SU-DHL-6 (cell line): ENCODE measurements around the gene C1orf35.

Experiments
- H2AFZ ChIP-seq: fragments of 200-600 bp; sonication (generic); 2 replicates; pipeline ENCODE4 v1.6.1; 2014; ENCODE audit warnings: low read depth, mild to moderate bottlenecking, moderate library complexity, mixed read lengths, antibody characterized with exemption, low read length; ENCODE audit not compliant: severe bottlenecking
- H3F3A ChIP-seq: fragments of 200-600 bp; shearing (Covaris generic); 2 replicates; pipeline ENCODE4 v1.6.0; 2016; ENCODE audit warnings: antibody characterized with exemption, mild to moderate bottlenecking; ENCODE audit not compliant: insufficient read depth
- H3K27ac ChIP-seq: fragments of 200-600 bp; sonication (generic); 2 replicates; pipeline ENCODE4 v1.5.1; 2016; ENCODE audit warnings: low read depth, mild to moderate bottlenecking, low read length, moderate library complexity, mixed read lengths
- H3K27me3 ChIP-seq: fragments of 200-600 bp; sonication (generic), shearing (Covaris generic); 2 replicates; pipeline ENCODE4 v1.6.0; 2014; ENCODE audit warnings: mild to moderate bottlenecking, low read length
- H3K36me3 ChIP-seq: fragments of 200-600 bp; sonication (generic); 2 replicates; pipeline ENCODE4 v1.6.1; 2014; ENCODE audit warnings: mild to moderate bottlenecking, low read length, mixed read lengths
- H3K4me2 ChIP-seq: fragments of 300-600, 200-600 bp; shearing (Covaris generic), sonication (generic); 2 replicates; pipeline ENCODE4 v1.6.0; 2014; ENCODE audit warnings: low read length, low read depth, mild to moderate bottlenecking; ENCODE audit not compliant: poor library complexity, severe bottlenecking
- H3K4me3 ChIP-seq: fragments of 200-600 bp; sonication (generic); 2 replicates; pipeline ENCODE4 v1.5.1; 2014; ENCODE audit warnings: antibody characterized with exemption, low read length, mild to moderate bottlenecking, mixed read lengths; ENCODE audit not compliant: insufficient read depth, poor library complexity, severe bottlenecking
- H3K79me2 ChIP-seq: fragments of 200-600 bp; sonication (generic); 2 replicates; pipeline ENCODE4 v1.6.1; 2014; ENCODE audit warnings: mild to moderate bottlenecking, low read length, moderate library complexity; ENCODE audit not compliant: insufficient read depth
- H3K9ac ChIP-seq: fragments of 200-600 bp; sonication (generic); 2 replicates; pipeline ENCODE4 v1.7.0; 2014; ENCODE audit warnings: mild to moderate bottlenecking, low read length
- H3K9me2 ChIP-seq: fragments of 200-600 bp; sonication (generic); replicated peaks from 2 replicates; pipeline ENCODE4 v1.6.1; 2014; ENCODE audit warnings: low read length; ENCODE audit not compliant: insufficient read depth
- H3K9me3 ChIP-seq: fragments of 200-600 bp; sonication (generic); 2 replicates; pipeline ENCODE4 v1.6.1; 2014; ENCODE audit warnings: low read length, mixed read lengths; ENCODE audit not compliant: insufficient read depth
- H4K20me1 ChIP-seq: fragments of 200-600 bp; sonication (generic); 2 replicates; pipeline ENCODE4 v1.6.1; 2014; ENCODE audit warnings: low read depth, mild to moderate bottlenecking, antibody characterized with exemption, low read length, moderate library complexity, mixed read lengths
- CTCF ChIP-seq: fragments of 200-600 bp; sonication (generic); IDR thresholded peaks from one replicate; pipeline ENCODE4 v1.5.1; 2017; ENCODE audit warnings: antibody characterized with exemption, mild to moderate bottlenecking, low read length, moderate library complexity; ENCODE audit not compliant: insufficient read depth, poor library complexity, severe bottlenecking
- EZH2phosphoT487 ChIP-seq: fragments of 200-600 bp; sonication (generic), shearing (Covaris generic); conservative IDR thresholded peaks from 2 replicates; pipeline ENCODE4 v1.6.1; 2018; ENCODE audit warnings: mild to moderate bottlenecking, antibody characterized with exemption, low read length, moderate library complexity, mixed read lengths

C1orf35 gene

GRCh38 chr1:228090613-228091081, 12.5 kb downstream of the C1orf35 start:
- Histone ChIP-seq H4K20me1 (peaks cover 40% of the 10 kb centered on the region), H3K79me2 (peaks cover 100% of the 10 kb centered on the region), H3K9ac (no peak overlapping the region), H3K27me3 (no peaks in the 10 kb centered on the region), H3K36me3 (peaks cover 37% of the 10 kb centered on the region), H3F3A (no peaks in the 10 kb centered on the region), H3K4me2 (no peak overlapping the region), H2AFZ (no peak overlapping the region), H3K4me3 (no peak overlapping the region), H3K9me2 (no peaks in the 10 kb centered on the region), H3K27ac (no peak overlapping the region), H3K9me3 (peaks cover 20% of the 10 kb centered on the region; the same call in 1 of the 2 replicates)
- no peak for TF ChIP-seq EZH2phosphoT487
- no peak for TF ChIP-seq CTCF

- Histone ChIP-seq H2AFZ (no peak overlapping the region), H4K20me1 (peaks cover 40% of the 10 kb centered on the region), H3K27me3 (no peaks in the 10 kb centered on the region), H3K36me3 (peaks cover 32% of the 10 kb centered on the region), H3K9ac (no peak overlapping the region), H3K4me3 (no peak overlapping the region), H3K4me2 (no peak overlapping the region), H3F3A (no peaks in the 10 kb centered on the region), H3K79me2 (peaks cover 100% of the 10 kb centered on the region), H3K27ac (no peak overlapping the region), H3K9me3 (peaks cover 16% of the 10 kb centered on the region; the same call in 1 of the 2 replicates), H3K9me2 (no peaks in the 10 kb centered on the region)
- TF ChIP-seq CTCF, result no peak
- no peak for TF ChIP-seq EZH2phosphoT487
Observed at GRCh38 chr1:228089519-228090380, 13.4 kb downstream of the C1orf35 start.

- Histone ChIP-seq H3K27ac (no peak overlapping the region), H3K4me2 (no peak overlapping the region), H3K36me3 (peaks cover 24% of the 10 kb centered on the region; the same call in 1 of the 2 replicates), H3K9me3 (peaks cover 7% of the 10 kb centered on the region; the same call in 1 of the 2 replicates), H3K4me3 (no peak overlapping the region), H3K27me3 (no peaks in the 10 kb centered on the region), H3K9me2 (no peaks in the 10 kb centered on the region), H3K79me2 (peaks cover 100% of the 10 kb centered on the region), H2AFZ (no peak overlapping the region), H4K20me1 (peaks cover 43% of the 10 kb centered on the region), H3F3A (no peaks in the 10 kb centered on the region), H3K9ac (no peak overlapping the region)
- TF ChIP-seq EZH2phosphoT487 (no peak), CTCF (no peak)
Observed at GRCh38 chr1:228088586-228089498, 14.3 kb downstream of the C1orf35 start.
